Activated CD4-positive, alpha-beta T cell treated with anti-CD3 and anti-CD28 coated beads, Interleukin-2, amount 50 U/mL, for 48 hours (primary cell): ENCODE data around the gene DCLK2.

ENCODE experiments used
- DNase-seq, 2 experiments: peaks; one replicate each; pipeline ENCODE4 v3.0.0-alpha.2; 2020

Gene DCLK2

GRCh38 chr4:150247184-150247583, 168.9 kb downstream of the DCLK2 start:
- no peak for DNase-seq

GRCh38 chr4:150248181-150248580, 169.9 kb downstream of the DCLK2 start:
- no peak for DNase-seq

DNA sequence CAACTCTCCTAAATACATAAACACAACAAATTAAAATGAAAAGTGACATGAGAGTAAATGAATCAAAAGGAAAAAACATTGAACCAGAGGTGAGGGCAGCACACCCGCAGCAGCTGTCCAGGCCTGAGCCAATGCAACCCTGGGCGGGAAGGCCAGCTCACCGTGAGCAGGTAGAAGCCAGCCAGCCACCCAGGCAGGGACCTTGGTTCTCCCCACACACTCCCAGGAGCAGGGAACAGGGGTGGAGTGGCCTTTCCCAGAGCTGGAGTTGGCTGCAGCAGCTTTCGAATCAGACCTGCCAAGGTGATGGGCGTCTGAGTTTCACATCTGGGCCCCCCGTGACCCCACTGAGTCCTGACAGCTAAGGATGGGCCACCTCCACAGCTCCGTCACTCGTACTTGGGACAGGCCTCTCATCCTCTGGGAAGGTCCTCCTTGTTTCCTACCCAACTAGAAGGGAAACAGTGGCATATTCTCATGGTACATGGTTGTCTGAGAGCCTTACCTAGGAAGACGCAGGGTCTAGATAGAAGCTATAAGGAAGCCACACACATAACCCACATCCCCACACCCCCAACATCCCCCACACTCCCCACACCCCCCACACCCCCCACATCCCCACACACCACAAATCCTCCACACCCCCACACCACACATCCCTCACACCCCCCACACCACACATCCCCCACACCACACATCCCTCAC, 172.2 kb downstream of the DCLK2 start:
- no peak for DNase-seq

GRCh38 chr4:150250998-150251651, 172.9 kb downstream of the DCLK2 start:
- no peak for DNase-seq

DNA sequence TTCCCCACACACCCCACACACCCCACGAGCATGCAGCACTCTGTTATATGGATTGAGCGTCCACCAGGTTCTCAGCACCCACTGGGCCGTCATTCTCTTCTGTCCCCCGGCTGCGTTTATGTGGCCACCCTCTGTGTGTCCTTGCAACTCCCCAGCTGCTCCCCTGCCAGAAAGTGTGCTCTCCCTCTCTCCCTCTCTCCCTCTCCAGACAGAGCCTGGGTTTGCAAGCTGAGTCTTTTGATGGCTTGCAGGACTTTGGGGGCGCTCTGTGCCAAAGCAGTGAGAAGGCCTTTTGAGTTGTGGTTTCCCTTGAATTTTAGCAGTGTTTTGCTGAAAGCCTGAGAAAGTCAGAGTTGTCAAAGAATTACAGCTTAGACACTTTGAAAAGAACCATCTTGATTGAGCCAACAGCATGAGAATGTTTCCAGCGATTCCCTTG, 173.5 kb downstream of the DCLK2 start:
- no peak for DNase-seq

- no peak for DNase-seq
These were observed 174.1 kb downstream of the DCLK2 start for GRCh38 chr4:150252306-150252705.

GRCh38 chr4:150252741-150253140, 174.5 kb downstream of the DCLK2 start:
- no peak for DNase-seq

DNA sequence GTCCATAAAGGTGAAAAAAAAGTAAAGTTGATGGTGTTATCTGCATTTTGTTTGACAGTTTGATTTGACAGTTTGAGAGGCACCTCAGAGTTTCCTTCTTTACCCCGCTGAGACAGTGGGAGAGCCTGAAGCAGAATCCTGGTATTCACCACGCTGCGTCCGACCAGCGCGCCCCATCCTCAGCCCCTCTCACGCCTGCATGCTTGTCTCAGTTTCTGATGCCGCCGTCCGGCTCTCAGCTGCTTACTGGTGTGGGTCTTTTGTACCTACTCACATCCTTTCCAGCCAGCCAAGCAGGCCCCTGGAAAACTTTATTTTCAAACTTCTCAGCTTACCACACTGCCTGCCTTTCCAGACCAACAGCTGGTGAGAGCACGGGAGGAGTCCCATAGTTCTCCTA, 175.2 kb downstream of the DCLK2 start:
- DNase-seq: no peak

GRCh38 chr4:150253965-150254630, 175.9 kb downstream of the DCLK2 start:
- DNase-seq: no peak

GRCh38 chr4:150255610-150256224, 177.5 kb downstream of the DCLK2 start:
- DNase-seq: no peak

DNA sequence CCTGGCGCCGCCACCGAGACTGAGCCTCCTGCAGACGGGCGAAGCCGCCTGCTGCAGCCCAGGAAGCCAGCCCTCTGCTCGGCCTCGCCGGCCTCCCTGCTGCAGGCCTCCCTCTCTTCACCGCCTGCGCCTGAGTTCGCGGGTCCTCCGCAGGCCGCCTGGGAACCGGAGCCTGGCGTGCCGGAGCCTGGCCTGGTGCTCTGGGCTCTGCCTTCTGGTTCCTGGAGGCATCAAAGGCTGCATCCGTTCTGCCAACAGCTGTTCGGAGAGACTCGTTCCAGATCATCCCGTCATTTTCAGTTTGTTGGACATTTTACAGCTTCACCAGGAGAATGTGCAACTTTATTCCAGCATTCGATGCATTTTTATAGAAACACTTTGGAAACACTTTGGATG, 178.0 kb downstream of the DCLK2 start:
- no peak for DNase-seq

GRCh38 chr4:150256841-150257730, 178.8 kb downstream of the DCLK2 start:
- no peak for DNase-seq

DNA sequence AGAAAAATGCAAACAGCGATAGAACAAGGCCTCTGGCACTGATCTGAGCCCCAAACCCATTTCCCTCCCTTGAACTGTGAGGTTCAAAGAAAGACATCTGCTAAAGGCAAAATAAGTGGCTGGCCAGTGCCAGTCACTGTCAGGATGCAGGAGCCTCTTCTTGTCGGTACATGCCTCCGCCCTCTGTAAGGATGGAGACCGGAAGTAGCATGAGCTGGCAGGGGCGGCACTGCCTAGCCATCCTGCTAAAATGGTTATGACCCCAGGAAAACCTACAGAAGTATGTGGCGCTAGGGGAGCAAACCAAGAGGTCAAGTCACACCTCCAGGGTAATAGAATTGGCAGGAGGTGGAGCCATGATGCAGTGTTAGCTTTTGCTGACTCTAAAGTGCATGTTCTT, 180.3 kb downstream of the DCLK2 start:
- no peak for DNase-seq

GRCh38 chr4:150259861-150260567, 181.8 kb downstream of the DCLK2 start:
- DNase-seq: no peak

DNA sequence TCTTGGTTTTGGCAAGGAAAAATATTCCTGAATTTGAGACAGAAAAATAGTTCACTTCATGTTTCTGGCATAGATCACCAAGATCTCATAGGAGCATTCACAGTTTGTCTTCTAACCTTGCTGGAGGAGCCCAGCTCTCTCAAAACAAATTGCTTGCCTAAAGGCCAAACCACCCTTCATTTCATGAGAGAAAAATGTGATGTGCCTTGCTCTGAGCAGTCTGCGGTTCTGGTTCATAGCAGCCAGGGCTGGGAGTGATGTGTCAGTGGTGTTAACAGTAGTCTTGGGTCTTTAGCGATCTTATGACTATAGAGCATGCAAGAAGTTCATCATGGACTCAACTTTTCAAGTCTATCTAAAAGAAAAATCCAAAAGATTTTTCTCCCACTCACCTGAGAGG, 183.3 kb downstream of the DCLK2 start:
- DNase-seq: no peak

GRCh38 chr4:150262611-150263010, 184.4 kb downstream of the DCLK2 start:
- DNase-seq: no peak

DNA sequence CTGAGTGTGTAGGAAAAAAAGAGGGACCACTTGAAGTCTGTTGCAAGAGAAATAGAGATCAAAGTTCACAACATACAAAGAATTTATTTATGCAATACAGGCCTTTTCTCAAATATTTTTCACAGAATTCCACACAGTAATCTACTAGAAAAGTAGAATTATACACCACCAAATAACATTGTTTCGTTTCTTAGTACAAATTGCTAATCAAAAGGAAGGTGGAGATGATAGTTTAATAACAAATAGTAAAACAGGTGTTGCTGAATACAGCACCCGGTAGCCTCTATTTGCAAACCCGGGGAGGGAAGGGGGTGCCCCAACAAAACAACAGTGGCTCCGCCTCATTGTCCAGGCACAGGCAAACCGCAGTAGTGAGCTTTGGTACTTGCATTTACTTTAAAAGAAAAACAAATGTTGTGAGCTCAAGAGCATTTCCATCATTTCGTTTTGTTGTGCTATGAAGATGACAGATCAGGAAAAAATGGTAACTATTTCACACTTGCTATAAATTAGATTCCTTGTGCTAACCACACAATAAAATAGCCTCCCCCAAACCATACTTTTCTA, 186.4 kb downstream of the DCLK2 start:
- no peak for DNase-seq

GRCh38 chr4:150265806-150266205, 187.6 kb downstream of the DCLK2 start:
- DNase-seq: no peak

GRCh38 chr4:150268444-150268843, 190.2 kb downstream of the DCLK2 start:
- DNase-seq: no peak

DNA sequence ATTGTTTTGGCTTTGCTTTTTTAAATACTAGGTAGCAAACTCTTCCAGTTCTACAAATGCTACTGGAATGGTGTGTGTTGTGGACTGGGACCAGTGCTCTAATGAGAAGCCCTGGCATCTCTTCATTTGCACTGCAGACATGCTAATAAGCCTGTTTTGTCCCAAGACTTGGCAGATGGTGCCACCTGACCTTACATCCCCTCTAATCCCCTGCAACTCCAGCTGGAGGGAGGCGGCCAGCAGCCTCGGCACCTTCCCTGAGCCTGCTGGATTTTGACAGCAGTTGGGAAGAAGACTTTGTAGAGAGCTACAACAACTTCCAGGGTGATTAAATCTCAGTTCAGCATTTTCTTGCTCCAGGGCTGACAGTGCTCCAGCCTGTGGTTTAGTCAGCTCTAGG, 200.0 kb downstream of the DCLK2 start:
- DNase-seq: no peak

DNA sequence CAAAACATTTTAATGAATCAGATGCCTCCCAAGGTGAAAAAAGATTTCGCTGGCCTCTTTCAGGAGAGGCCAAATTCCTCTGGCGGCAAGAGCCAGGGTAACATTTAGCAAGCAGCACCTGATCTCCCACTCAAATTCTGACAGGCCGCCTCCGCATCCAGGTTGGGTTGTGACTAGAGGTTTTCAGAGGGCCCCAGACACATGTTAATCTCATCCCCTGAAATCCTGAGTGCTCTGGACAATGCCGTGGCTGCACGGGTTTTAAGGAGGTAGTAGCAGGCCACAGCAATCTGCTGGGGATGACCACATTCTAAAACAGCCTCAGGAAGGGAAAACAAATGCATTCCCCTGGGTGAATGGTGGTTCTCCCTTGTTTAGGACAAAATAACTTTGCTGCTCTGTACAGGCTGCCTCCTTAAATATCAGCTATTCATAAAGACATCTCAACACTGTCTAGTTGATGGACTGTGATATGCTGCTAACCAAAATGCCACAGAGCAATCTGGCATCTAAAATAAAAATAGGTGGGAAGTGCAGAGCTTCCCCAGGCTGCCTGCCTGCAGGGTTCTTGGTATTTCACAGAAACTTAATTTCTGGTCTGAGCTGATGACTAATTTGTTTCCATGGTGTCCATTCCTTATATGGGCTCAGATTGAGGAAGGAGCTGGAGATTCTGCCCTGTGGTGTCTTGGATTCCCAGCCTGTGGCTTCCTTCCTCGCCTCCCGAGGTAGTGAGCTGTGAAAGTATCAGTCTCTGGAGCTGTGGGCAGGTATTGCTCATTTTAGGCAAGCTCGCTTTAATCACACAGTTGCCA, 202.0 kb downstream of the DCLK2 start:
- no peak for DNase-seq
